SJSA1 (cell line): ENCODE measurements around the gene YES1. TPM values are rescaled to one million over a fixed set of nuclear protein-coding genes. Genes with fewer than 3 reads are reported as not detected.

Experiments
- DNase-seq, 2 experiments: peaks; one replicate each; pipeline ENCODE4 v3.0.0-alpha.2; 2015 to 2020; ENCODE audit warnings: low spot score in 2 of 2, low read depth in 1 of 2
- H3K27ac ChIP-seq: fragments of 250-450 bp; sonication (Bioruptor Pico); 2 replicates; pipeline ENCODE4 v1.5.1; 2020; ENCODE audit warnings: mild to moderate bottlenecking, moderate library complexity
- H3K27me3 ChIP-seq: fragments of 250-450 bp; sonication (Bioruptor Pico); replicated peaks from 2 replicates; pipeline ENCODE4 v1.5.1; 2020; ENCODE audit warnings: mild to moderate bottlenecking, moderate library complexity
- H3K36me3 ChIP-seq: fragments of 250-450 bp; sonication (Bioruptor Pico); 2 replicates; pipeline ENCODE4 v1.5.1; 2020; ENCODE audit warnings: mild to moderate bottlenecking
- H3K4me1 ChIP-seq: fragments of 250-450 bp; sonication (Bioruptor Pico); replicated peaks from 2 replicates; pipeline ENCODE4 v1.6.1; 2021; ENCODE audit warnings: mild to moderate bottlenecking
- H3K4me3 ChIP-seq: fragments of 250-450 bp; sonication (Bioruptor Pico); 2 replicates; pipeline ENCODE4 v1.5.1; 2020; ENCODE audit warnings: mild to moderate bottlenecking
- H3K9me3 ChIP-seq: fragments of 250-450 bp; sonication (Bioruptor Pico); replicated peaks from 2 replicates; pipeline ENCODE4 v1.5.1; 2020; ENCODE audit warnings: mild to moderate bottlenecking
- total RNA-seq: library from RNA; depleted of rRNA; stranded (reverse); fragments of >200 nt; shearing (Covaris generic); gene quantifications from 2 replicates; pipeline ENCODE4 v1.2.3, GENCODE V29; 2014

The YES1 gene
- total RNA-seq, 1 experiment from 2014 or later = 134 TPM

DNA sequence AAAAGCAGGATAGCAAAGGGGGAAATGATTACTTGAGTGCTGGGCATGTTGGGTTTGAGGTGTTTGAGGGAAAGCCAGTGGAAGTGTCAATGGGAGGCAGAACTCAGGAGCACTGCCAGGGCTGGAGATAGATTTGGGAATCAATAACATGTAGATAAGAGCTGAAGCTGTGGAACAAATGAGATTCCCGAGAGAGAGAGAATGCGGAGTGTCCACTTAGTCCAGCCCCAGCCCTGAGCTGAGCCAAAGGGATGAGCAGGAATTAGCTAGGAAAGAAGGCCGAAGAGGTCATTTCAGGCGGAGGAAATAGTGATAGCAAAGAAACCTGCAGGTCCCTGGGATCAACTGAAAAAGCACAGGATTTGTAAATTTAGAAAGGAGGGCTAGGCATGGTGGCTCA lies 21.2 kb upstream of the YES1 start:
- Histone ChIP-seq H3K27me3 (no peaks in the 10 kb centered on the region), H3K4me3 (no peak overlapping the region), H3K27ac (no peak overlapping the region), H3K9me3 (no peaks in the 10 kb centered on the region), H3K4me1 (peaks cover 13% of the 10 kb centered on the region), H3K36me3 (no peaks in the 10 kb centered on the region)
- DNase-seq = no peak

DNA sequence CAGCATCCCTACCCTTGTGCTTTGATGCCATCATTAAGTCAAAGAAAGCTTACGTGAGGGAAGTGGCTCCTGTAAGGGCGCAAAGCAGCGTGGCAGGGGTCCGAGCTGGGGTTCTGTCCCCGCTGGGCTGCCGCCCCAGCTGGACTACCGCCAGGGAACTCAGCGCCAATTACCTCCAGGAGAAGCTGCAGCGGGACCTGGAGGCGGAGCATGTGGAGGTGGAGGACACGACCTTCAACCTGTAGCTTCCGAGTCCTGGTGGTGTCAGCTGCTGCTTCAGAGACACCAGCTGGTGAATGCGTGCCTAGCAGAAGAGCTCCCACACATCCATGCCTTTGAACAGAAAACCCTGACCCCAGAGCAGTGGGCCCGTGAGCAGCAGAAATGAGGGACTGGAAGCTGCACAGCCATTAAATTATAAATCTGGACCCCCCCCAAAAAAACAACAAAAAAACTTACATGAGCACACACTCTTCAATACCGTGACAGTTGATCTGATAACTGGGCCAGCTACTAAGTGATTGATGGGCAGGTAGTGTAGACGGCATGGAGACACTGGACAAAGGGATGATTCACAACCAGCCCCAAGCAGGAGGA lies 20.1 kb upstream of the YES1 start:
- H3K4me1 ChIP-seq = peaks cover 13% of the 10 kb centered on the region
- H3K36me3 ChIP-seq = no peaks in the 10 kb centered on the region
- H3K4me3 ChIP-seq = no peak overlapping the region
- H3K27ac ChIP-seq = no peak overlapping the region
- no peaks in the 10 kb centered on the region for H3K27me3 ChIP-seq
- no peak for DNase-seq
- no peaks in the 10 kb centered on the region for H3K9me3 ChIP-seq

DNA sequence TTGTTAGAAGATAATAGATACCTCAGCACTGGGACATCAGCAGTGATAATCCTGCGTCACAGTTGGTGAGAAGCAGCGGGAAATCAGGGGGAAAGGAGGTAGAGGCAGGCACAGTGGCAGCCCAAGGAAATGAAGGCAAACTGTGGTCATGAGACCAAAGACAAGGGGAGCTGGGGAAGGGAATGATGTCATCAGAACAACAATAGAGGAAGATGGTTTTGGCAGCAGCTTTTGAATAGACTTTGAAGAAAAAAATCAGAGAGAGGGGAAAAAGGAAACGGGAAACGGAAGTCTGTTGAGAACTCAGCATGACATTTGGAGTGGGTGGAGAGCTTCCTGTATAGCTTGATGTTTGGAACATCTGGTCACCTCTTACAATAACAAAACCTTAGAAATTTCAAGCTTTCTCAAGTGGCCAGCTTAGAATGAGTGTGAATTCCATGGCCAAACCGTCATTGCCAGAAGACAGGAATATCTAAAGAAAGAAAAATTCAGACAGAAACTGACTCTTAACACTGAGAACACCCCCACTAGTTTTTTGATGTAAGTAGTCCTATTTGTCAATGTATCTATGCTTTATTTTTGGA lies 18.4 kb upstream of the YES1 start:
- no peaks in the 10 kb centered on the region for H3K27me3 ChIP-seq
- H3K36me3 ChIP-seq = no peaks in the 10 kb centered on the region
- no peaks in the 10 kb centered on the region for H3K9me3 ChIP-seq
- peak; percentile 50 to 73 for DNase-seq
- no peak overlapping the region for H3K4me3 ChIP-seq
- H3K4me1 ChIP-seq = peaks cover 13% of the 10 kb centered on the region
- peak overlapping the region; percentile 54 for H3K27ac ChIP-seq

DNA sequence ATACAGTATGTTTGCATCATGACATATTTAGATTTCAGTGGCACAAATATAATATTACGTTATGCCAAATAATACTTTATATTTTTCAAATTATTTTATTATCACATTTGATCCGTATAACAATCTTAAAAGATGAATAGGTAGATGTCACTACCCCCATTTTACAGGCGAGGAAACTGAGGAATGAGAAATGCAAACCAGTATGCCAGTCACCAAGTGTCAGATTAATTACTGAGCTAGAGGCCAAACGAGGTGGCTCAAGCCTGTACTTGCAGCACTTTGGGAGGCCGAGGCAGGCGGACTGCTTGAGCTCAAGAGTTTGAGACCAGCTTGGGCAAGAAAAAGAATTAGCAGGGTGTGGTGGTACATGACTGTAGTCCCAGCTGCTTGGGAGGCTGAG lies 17.4 kb upstream of the YES1 start:
- Histone ChIP-seq H3K4me1 (peaks cover 13% of the 10 kb centered on the region), H3K4me3 (no peak overlapping the region), H3K9me3 (no peaks in the 10 kb centered on the region), H3K27me3 (no peaks in the 10 kb centered on the region), H3K27ac (no peak overlapping the region), H3K36me3 (no peaks in the 10 kb centered on the region)
- no peak for DNase-seq

GRCh38 chr18:827093-827677 lies 15.1 kb upstream of the YES1 start:
- peaks cover 13% of the 10 kb centered on the region for H3K4me1 ChIP-seq
- no peak overlapping the region for H3K27ac ChIP-seq
- no peak for DNase-seq
- H3K36me3 ChIP-seq = no peaks in the 10 kb centered on the region
- no peaks in the 10 kb centered on the region for H3K9me3 ChIP-seq
- H3K27me3 ChIP-seq = no peaks in the 10 kb centered on the region
- no peak overlapping the region for H3K4me3 ChIP-seq

DNA sequence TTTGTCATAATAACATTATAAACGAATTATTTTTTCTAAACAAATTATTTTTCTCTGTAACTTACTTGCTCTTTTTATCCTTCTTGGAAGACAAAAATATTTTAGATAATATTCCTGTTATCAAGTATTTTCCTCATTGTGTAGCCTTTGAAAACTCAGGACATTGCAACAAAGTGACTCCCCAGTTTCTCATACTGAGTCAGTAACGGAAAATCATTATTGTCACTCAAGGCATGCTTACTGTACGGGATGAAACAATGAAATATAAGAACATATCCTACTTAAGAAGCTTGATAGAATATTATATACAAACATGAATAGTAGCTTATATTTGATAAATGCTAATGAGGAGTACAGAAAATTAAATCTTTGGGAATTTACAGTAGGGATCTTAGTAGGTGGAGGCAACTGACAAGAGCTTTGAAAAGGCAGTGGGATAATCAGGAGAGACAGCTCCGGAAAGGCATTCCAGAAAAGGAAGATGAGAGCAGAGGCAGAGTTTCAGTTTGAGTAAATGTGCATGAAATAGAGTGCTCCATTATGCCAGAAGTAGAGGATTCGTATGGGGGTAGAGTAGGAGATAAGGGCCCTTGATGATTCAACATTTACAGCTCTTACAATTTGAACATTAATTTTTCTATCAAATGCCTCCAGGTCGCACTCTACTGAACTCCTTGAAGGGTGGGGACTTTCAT lies 14.0 kb upstream of the YES1 start:
- no peaks in the 10 kb centered on the region for H3K27me3 ChIP-seq
- H3K4me1 ChIP-seq = peaks cover 12% of the 10 kb centered on the region
- DNase-seq = no peak
- H3K27ac ChIP-seq = no peak overlapping the region
- no peaks in the 10 kb centered on the region for H3K36me3 ChIP-seq
- no peak overlapping the region for H3K4me3 ChIP-seq
- H3K9me3 ChIP-seq = no peaks in the 10 kb centered on the region

GRCh38 chr18:824179-824578 lies 12.1 kb upstream of the YES1 start:
- Histone ChIP-seq H3K36me3 (no peaks in the 10 kb centered on the region), H3K27me3 (no peaks in the 10 kb centered on the region), H3K4me1 (no peaks in the 10 kb centered on the region), H3K27ac (no peak overlapping the region), H3K9me3 (no peaks in the 10 kb centered on the region), H3K4me3 (no peak overlapping the region)
- no peak for DNase-seq

GRCh38 chr18:820591-821165 lies 8.6 kb upstream of the YES1 start:
- H3K36me3 ChIP-seq = no peaks in the 10 kb centered on the region
- no peaks in the 10 kb centered on the region for H3K4me1 ChIP-seq
- H3K9me3 ChIP-seq = no peaks in the 10 kb centered on the region
- H3K27me3 ChIP-seq = no peaks in the 10 kb centered on the region
- H3K27ac ChIP-seq = no peak overlapping the region
- no peak overlapping the region for H3K4me3 ChIP-seq
- DNase-seq = no peak

GRCh38 chr18:816869-817268 lies 4.8 kb upstream of the YES1 start:
- Histone ChIP-seq H3K4me1 (no peaks in the 10 kb centered on the region; the same call in 1 of the 2 replicates), H3K9me3 (no peaks in the 10 kb centered on the region), H3K27me3 (no peaks in the 10 kb centered on the region), H3K36me3 (peaks cover 5% of the 10 kb centered on the region; the same call in 1 of the 2 replicates), H3K27ac (no peak overlapping the region), H3K4me3 (no peak overlapping the region)
- DNase-seq = no peak

GRCh38 chr18:816088-816653 lies 4.1 kb upstream of the YES1 start:
- Histone ChIP-seq H3K27me3 (no peaks in the 10 kb centered on the region), H3K27ac (no peak overlapping the region), H3K36me3 (peaks cover 7% of the 10 kb centered on the region; the same call in 1 of the 2 replicates), H3K4me1 (no peaks in the 10 kb centered on the region; the same call in 1 of the 2 replicates), H3K9me3 (no peaks in the 10 kb centered on the region), H3K4me3 (no peak overlapping the region)
- no peak for DNase-seq

GRCh38 chr18:815353-815752 lies 3.3 kb upstream of the YES1 start:
- Histone ChIP-seq H3K27me3 (no peaks in the 10 kb centered on the region), H3K36me3 (peaks cover 7% of the 10 kb centered on the region; the same call in 1 of the 2 replicates), H3K4me1 (peaks cover 6% of the 10 kb centered on the region; the same call in 1 of the 2 replicates), H3K27ac (no peak overlapping the region), H3K9me3 (no peaks in the 10 kb centered on the region), H3K4me3 (no peak overlapping the region)
- no peak for DNase-seq

- no peaks in the 10 kb centered on the region for H3K27me3 ChIP-seq
- H3K4me3 ChIP-seq = no peak overlapping the region
- peaks cover 9% of the 10 kb centered on the region; the same call in 1 of the 2 replicates for H3K4me1 ChIP-seq
- no peak overlapping the region for H3K27ac ChIP-seq
- no peak for DNase-seq
- H3K9me3 ChIP-seq = no peaks in the 10 kb centered on the region
- peaks cover 7% of the 10 kb centered on the region; the same call in 1 of the 2 replicates for H3K36me3 ChIP-seq
Observed at GRCh38 chr18:814300-815084, 2.5 kb upstream of the YES1 start.
